ENCODE results near the gene VAV1. TPM values are rescaled to one million over a fixed set of nuclear protein-coding genes. Genes with fewer than 3 reads are reported as not detected.
"Not testable (repeated sequence)": the region's sequence is repeated elsewhere in the genome, so short reads cannot be mapped to it uniquely, and the experiment has no call there.

Gene VAV1
- total RNA-seq, 1 experiment from 2014 or later = 3.0 TPM

- no peak overlapping the region for H3K9ac ChIP-seq (ENCODE audit: low read length)
- H2AFZ ChIP-seq (ENCODE audit: low read length) = no peak overlapping the region
- POLR2A ChIA-PET (ENCODE audit: unreplicated experiment) = no interaction called here
- DNase-seq (no peak), ATAC-seq (no peak)
- no peak overlapping the region for H3K4me3 ChIP-seq (ENCODE audit: low read length)
- CTCF ChIA-PET = no interaction called here
- H3K9me2 ChIP-seq (replicated peaks; ENCODE audit: low read length) = no peaks in the 10 kb centered on the region
- TF ChIP-seq EZH2 (IDR thresholded peaks at IDR 0.05; ENCODE audit: low read length, unreplicated experiment) = no peak
- TF ChIP-seq CTCF (conservative IDR thresholded peaks at IDR 0.05; ENCODE audit: low read depth, low read length) = no peak
- no peak for TF ChIP-seq EZH2phosphoT487 (IDR thresholded peaks at IDR 0.05; ENCODE audit: borderline replicate concordance, low read length)
- H3K79me2 ChIP-seq (ENCODE audit: low read length) = no peaks in the 10 kb centered on the region
- no peaks in the 10 kb centered on the region for H3K27me3 ChIP-seq (ENCODE audit: low read length)
- intact Hi-C loops (cut with micrococcal nuclease) = no loop called here
- no peak overlapping the region for H3K27ac ChIP-seq (ENCODE audit: low read length)
- H3F3A ChIP-seq (ENCODE audit: low read length, unreplicated experiment) = no peaks in the 10 kb centered on the region
- no TSS peak for BruUV-seq (replicated peaks)
- no peaks in the 10 kb centered on the region for H3K4me1 ChIP-seq (ENCODE audit: insufficient read depth, low read length)
- H3K4me2 ChIP-seq (ENCODE audit: low read length) = no peak overlapping the region
- H3K36me3 ChIP-seq (ENCODE audit: low read depth, low read length) = no peaks in the 10 kb centered on the region
- no peaks in the 10 kb centered on the region for H4K20me1 ChIP-seq (ENCODE audit: low read length)
- no peaks in the 10 kb centered on the region for H3K9me3 ChIP-seq (ENCODE audit: low read length)
Observed at GRCh38 chr19:6773323-6773931, 919 bp downstream of the VAV1 start.

- BruUV-seq (replicated peaks) = no TSS peak
- H2AFZ ChIP-seq (ENCODE audit: low read length) = no peak overlapping the region
- no peaks in the 10 kb centered on the region for H3F3A ChIP-seq (ENCODE audit: low read length, unreplicated experiment)
- H4K20me1 ChIP-seq (ENCODE audit: low read length) = no peaks in the 10 kb centered on the region
- no peak overlapping the region for H3K4me2 ChIP-seq (ENCODE audit: low read length)
- ATAC-seq (no peak), DNase-seq (no peak)
- H3K27me3 ChIP-seq (ENCODE audit: low read length) = no peaks in the 10 kb centered on the region
- ChIA-PET CTCF (no interaction called here), POLR2A (ENCODE audit: unreplicated experiment) (no interaction called here)
- H3K9me3 ChIP-seq (ENCODE audit: low read length) = no peaks in the 10 kb centered on the region
- no peak overlapping the region for H3K4me3 ChIP-seq (ENCODE audit: low read length)
- intact Hi-C loops (cut with micrococcal nuclease) = no loop called here
- no peaks in the 10 kb centered on the region for H3K79me2 ChIP-seq (ENCODE audit: low read length)
- no peak for TF ChIP-seq EZH2 (IDR thresholded peaks at IDR 0.05; ENCODE audit: low read length, unreplicated experiment)
- no peak for TF ChIP-seq EZH2phosphoT487 (IDR thresholded peaks at IDR 0.05; ENCODE audit: borderline replicate concordance, low read length)
- no peak for TF ChIP-seq CTCF (conservative IDR thresholded peaks at IDR 0.05; ENCODE audit: low read depth, low read length)
- no peak overlapping the region for H3K9ac ChIP-seq (ENCODE audit: low read length)
- H3K27ac ChIP-seq (ENCODE audit: low read length) = no peak overlapping the region
- H3K36me3 ChIP-seq (ENCODE audit: low read depth, low read length) = no peaks in the 10 kb centered on the region
- H3K4me1 ChIP-seq (ENCODE audit: insufficient read depth, low read length) = no peaks in the 10 kb centered on the region
- H3K9me2 ChIP-seq (replicated peaks; ENCODE audit: low read length) = no peaks in the 10 kb centered on the region
Observed at GRCh38 chr19:6774821-6775707, 2.6 kb downstream of the VAV1 start.

GRCh38 chr19:6776045-6776444 is 3.5 kb downstream of the VAV1 start:
- ATAC-seq; intact Hi-C loops (cut with micrococcal nuclease); H3K9ac ChIP-seq (ENCODE audit: low read length); H3K4me2 ChIP-seq (ENCODE audit: low read length); CTCF ChIA-PET; H2AFZ ChIP-seq (ENCODE audit: low read length); POLR2A ChIA-PET (ENCODE audit: unreplicated experiment); H3F3A ChIP-seq (ENCODE audit: low read length, unreplicated experiment); H3K9me3 ChIP-seq (ENCODE audit: low read length); BruUV-seq (replicated peaks); DNase-seq; H3K79me2 ChIP-seq (ENCODE audit: low read length); H3K27me3 ChIP-seq (ENCODE audit: low read length); H3K9me2 ChIP-seq (replicated peaks; ENCODE audit: low read length); H3K36me3 ChIP-seq (ENCODE audit: low read depth, low read length); H4K20me1 ChIP-seq (ENCODE audit: low read length); H3K27ac ChIP-seq (ENCODE audit: low read length); H3K4me1 ChIP-seq (ENCODE audit: insufficient read depth, low read length); H3K4me3 ChIP-seq (ENCODE audit: low read length): not testable (repeated sequence)
